H1 (cell line): ENCODE measurements around the gene PRKCH. TPM values are rescaled to one million over a fixed set of nuclear protein-coding genes. Genes with fewer than 3 reads are reported as not detected.

Experiments used
- BACH1 ChIP-seq: IDR thresholded peaks from 2 replicates; pipeline ENCODE4 v1.6.1; 2012; ENCODE audit warnings: low read length, improper control_type of control experiment
- CTCF ChIP-seq, 3 experiments: IDR thresholded peaks; 1 replicate in 2 of 3; 2 replicates in 1 of 3; pipeline versions ENCODE4 v1.5.1 to v1.6.1; 2011; ENCODE audit warnings: low read length in 3 of 3, mild to moderate bottlenecking in 3 of 3, inconsistent platforms in 2 of 3, low read depth in 1 of 3, moderate library complexity in 1 of 3; ENCODE audit not compliant: insufficient read depth in 1 of 3; ENCODE audit errors: control extremely low read depth in 1 of 3
- GABPA ChIP-seq: IDR thresholded peaks from 2 replicates; pipeline ENCODE4 v1.6.1; 2011; ENCODE audit warnings: mild to moderate bottlenecking, low read length, moderate library complexity, borderline replicate concordance; ENCODE audit not compliant: insufficient read depth
- POU5F1 ChIP-seq: IDR thresholded peaks from 2 replicates; pipeline ENCODE4 v1.6.1; 2011; ENCODE audit warnings: low read depth, mild to moderate bottlenecking, low read length, moderate library complexity
- RBBP5 ChIP-seq: IDR thresholded peaks from 2 replicates; pipeline ENCODE4 v1.7.1; 2012; ENCODE audit warnings: low read depth, mild to moderate bottlenecking, inconsistent platforms, low read length, moderate library complexity, borderline replicate concordance
- RFX5 ChIP-seq: IDR thresholded peaks from 2 replicates; pipeline ENCODE4 v1.6.1; 2011; ENCODE audit warnings: low read depth, low read length, improper control_type of control experiment, borderline replicate concordance
- SP4 ChIP-seq: IDR thresholded peaks from 2 replicates; pipeline ENCODE4 v1.6.1; 2012; ENCODE audit warnings: low read length, inconsistent platforms
- TCF12 ChIP-seq: IDR thresholded peaks from 2 replicates; pipeline ENCODE4 v1.6.1; 2011; ENCODE audit warnings: low read depth, mild to moderate bottlenecking, low read length
- polyA plus RNA-seq, 7 experiments: library from polyadenylated mRNA; depleted of rRNA in 3 of 7; stranded (reverse) in 5 of 7; unstranded in 2 of 7; fragments of >200 nt in 5 of 7; fragments of 200-250 nt in 2 of 7; gene quantifications; 1 replicate in 5 of 7; 2 replicates in 1 of 7; 4 replicates in 1 of 7; pipeline versions ENCODE4 v1.2.1 to v1.2.3, GENCODE V29; 2011 to 2013; ENCODE audit warnings: missing spikeins in 2 of 7, mixed read lengths in 2 of 7
- total RNA-seq: library from RNA; stranded (reverse); fragmentation: NEBNext Ultra II Directional; extraction: Animal tissue kit (Norgen Biotek cat#: 25700); gene quantifications from 2 replicates; pipeline ENCODE4 v1.2.1, GENCODE V29; 2021

PRKCH gene
- total and polyA plus RNA-seq, 2 of the 8 experiments (the other 6 are each of a cell fraction or from before 2014, with no cell fraction given): 6.4 to 7.0 TPM

- TF ChIP-seq CTCF (IDR thresholded peaks at IDR 0.05; ENCODE audit: control extremely low read depth in 1 of 3, insufficient read depth in 1 of 3, low read depth in 1 of 3, low read length in 3 of 3): no peak
- no peak for TF ChIP-seq POU5F1
- no peak for TF ChIP-seq BACH1
- TF ChIP-seq TCF12: no peak
- TF ChIP-seq GABPA: no peak
- TF ChIP-seq RBBP5: no peak
- no peak for TF ChIP-seq SP4
- TF ChIP-seq RFX5: no peak
- TF ChIP-seq, all 59 proteins: peak for 0
Measured at GRCh38 chr14:61558271-61558670, 236.9 kb downstream of the PRKCH start (continued).
